Measurements from ENCODE around the gene SLC16A13.

- TF ChIP-seq, protein P1, sequence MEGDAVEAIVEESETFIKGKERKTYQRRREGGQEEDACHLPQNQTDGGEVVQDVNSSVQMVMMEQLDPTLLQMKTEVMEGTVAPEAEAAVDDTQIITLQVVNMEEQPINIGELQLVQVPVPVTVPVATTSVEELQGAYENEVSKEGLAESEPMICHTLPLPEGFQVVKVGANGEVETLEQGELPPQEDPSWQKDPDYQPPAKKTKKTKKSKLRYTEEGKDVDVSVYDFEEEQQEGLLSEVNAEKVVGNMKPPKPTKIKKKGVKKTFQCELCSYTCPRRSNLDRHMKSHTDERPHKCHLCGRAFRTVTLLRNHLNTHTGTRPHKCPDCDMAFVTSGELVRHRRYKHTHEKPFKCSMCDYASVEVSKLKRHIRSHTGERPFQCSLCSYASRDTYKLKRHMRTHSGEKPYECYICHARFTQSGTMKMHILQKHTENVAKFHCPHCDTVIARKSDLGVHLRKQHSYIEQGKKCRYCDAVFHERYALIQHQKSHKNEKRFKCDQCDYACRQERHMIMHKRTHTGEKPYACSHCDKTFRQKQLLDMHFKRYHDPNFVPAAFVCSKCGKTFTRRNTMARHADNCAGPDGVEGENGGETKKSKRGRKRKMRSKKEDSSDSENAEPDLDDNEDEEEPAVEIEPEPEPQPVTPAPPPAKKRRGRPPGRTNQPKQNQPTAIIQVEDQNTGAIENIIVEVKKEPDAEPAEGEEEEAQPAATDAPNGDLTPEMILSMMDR (IDR thresholded peaks at IDR 0.05) = no peak
- TF ChIP-seq POLR2A (IDR thresholded peaks at IDR 0.05) = no peak
Measured at GRCh38 chr17:7010523-7010922, 25.3 kb upstream of the SLC16A13 start.

All from right lobe of liver (tissue), 4 donors.